HG03039 (cell line): Measurements from ENCODE around the gene PPP6R2.
"Not testable (repeated sequence)": the region's sequence is repeated elsewhere in the genome, so short reads cannot be mapped to it uniquely, and the experiment has no call there.

Experiments used
- ATAC-seq: cut with Tn5 transposase; IDR thresholded peaks from one replicate; pipeline ENCODE4 v1.9.1; 2021; ENCODE audit warnings: mild to moderate bottlenecking, moderate library complexity; ENCODE audit not compliant: unreplicated experiment

Gene PPP6R2

GRCh38 chr22:50422046-50422445 lies 78.9 kb downstream of the PPP6R2 start:
- no peak for ATAC-seq

- no peak for ATAC-seq
These were observed 80.1 kb downstream of the PPP6R2 start for GRCh38 chr22:50422961-50423815.

DNA sequence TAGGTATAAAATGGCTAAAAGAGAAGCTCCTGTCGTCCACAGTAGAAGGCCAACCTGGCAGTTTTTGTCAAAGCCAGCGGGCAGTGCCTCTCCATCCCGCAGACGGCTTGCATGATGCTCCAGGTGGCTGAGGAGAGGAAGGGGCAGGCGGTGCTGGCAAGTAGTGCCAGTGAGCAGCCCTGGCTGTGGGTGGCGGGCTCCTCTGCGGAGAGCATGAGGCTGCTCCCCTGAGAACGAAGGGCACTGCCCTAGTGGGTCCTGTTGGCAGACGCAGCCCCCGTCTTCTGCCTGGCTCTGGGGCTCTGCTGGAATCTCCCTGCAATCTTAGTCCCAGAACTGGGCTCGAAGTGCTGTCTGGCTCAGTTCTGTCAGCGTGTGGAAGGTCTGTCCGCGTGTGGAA lies 80.8 kb downstream of the PPP6R2 start:
- no peak for ATAC-seq

DNA sequence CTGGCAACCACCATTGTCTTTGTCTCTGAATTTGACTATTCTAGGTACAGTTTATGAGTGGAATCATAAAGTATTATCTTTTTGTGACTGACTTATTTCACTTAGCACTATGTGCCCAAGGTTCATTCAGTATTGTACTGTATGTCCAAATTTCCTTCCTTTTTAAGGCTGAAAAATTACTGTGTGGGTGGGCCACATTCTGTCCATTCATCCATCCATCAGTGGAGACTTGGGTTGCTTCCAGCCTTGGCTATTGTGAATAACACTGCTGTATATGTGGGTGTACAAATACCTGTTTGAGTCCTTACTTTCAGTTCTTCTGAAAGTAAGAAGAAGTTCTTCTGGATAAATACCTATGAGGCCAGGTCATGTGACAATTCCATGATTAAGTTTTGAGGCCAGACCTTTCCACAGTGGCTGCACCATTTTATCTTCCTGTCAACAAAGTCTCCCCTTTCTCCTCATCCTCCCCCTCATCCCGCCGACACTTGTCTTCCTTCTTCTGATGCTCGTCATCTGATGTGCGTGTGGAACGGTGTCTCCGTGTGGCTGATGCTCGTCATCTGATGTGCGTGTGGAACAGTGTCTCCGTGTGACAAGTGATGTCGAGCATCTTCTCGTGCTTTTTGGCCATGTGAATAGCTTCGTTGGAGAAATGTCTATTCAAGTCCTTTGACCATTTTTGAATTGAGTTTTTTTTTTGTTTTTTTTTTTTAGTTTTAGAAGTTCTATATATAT lies 82.2 kb downstream of the PPP6R2 start:
- ATAC-seq, result no peak

GRCh38 chr22:50432131-50432876 lies 89.2 kb downstream of the PPP6R2 start:
- no peak for ATAC-seq

GRCh38 chr22:50432877-50433510 lies 89.9 kb downstream of the PPP6R2 start:
- not testable (repeated sequence) for ATAC-seq

DNA sequence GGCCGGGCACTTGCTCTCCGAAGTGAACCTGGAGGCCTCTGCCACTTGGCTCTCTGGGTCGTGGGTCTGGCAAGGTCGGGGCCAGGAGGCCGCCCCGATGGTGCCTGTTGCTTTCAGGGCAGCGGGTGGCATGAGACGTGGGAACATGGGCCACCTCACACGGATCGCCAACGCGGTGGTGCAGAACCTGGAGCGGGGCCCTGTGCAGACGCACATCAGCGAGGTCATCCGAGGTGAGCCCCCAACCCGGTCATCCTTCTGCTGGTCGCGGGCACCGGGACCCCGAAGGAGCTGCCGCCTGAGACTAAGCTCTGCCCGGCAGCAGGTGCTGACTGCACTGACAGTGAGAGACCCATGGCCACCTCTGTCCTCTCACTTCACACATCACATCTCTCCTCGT lies 91.7 kb downstream of the PPP6R2 start:
- no peak for ATAC-seq

DNA sequence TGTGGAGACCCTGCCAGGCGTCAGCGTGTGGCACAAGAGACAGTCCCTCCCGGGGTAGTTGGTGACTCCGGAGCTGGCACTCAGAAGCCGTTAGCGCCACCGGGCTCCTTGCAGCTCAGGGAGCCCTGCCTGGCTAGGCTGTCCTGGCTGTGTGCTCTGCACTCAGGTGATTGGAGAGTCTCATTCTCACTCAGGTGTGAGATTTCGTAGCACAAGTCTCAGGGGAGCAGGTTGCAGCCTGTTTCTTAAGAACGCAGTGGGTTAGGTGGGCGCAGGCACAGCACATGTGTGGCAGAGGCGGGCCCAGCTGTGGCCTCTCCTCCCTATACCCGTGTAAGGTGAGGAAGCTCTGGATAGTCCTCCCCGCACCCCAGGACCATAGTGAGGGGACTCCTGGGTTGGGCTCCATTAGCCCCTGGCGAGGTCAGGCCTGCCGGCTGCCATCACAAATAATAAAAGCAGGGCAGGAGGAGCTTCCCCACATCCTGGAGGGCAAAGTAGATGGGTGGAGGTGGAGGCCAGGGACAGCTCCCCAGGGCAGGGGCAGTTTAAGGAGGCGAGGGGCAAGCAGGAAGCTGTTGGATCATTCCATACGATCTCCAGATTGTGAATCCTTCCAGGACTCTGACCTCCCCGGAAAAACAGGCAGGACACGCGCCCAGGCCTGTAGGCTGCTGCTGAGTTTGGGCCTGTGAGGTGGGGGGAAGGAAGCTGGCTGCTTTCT lies 92.3 kb downstream of the PPP6R2 start:
- ATAC-seq, result no peak

DNA sequence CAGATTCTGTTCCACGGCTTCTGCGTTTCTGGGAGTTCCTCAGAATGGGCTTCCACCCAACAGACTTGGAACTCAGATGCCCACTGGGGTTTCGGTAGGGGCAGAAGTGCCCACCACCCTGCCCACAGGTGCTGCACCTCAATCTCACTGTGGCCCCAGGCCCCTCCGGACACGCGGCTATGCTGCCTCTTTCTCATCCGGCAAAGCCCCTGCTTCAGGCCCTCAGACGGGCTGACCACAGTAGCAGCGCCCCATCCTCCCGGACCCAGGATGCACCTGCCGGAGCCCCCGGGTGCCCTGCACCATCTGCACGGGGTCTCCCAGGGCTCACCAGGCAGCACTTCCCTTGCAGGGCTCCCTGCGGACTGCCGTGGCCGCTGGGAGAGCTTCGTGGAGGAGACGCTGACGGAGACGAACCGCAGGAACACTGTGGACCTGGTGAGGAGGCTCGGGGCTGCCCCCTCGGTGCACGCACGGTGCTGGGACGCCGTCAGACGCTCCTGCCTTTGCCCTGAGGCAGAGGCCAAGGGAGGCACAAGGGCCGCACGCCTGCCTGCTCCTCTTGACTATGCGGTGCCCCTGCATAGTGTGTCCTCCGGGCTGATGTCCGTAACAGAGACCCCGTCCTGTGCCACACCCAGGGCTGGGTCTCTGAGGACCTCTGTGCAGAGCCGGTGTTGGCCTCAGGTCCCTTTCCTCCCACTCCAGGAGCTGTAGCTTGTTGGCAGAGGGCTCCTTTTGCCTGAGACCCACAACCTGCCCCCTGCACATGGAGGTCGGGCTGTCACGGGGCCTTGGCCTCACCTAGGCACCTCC lies 93.1 kb downstream of the PPP6R2 start:
- no peak for ATAC-seq

GRCh38 chr22:50436841-50437341 lies 93.8 kb downstream of the PPP6R2 start:
- no peak for ATAC-seq

DNA sequence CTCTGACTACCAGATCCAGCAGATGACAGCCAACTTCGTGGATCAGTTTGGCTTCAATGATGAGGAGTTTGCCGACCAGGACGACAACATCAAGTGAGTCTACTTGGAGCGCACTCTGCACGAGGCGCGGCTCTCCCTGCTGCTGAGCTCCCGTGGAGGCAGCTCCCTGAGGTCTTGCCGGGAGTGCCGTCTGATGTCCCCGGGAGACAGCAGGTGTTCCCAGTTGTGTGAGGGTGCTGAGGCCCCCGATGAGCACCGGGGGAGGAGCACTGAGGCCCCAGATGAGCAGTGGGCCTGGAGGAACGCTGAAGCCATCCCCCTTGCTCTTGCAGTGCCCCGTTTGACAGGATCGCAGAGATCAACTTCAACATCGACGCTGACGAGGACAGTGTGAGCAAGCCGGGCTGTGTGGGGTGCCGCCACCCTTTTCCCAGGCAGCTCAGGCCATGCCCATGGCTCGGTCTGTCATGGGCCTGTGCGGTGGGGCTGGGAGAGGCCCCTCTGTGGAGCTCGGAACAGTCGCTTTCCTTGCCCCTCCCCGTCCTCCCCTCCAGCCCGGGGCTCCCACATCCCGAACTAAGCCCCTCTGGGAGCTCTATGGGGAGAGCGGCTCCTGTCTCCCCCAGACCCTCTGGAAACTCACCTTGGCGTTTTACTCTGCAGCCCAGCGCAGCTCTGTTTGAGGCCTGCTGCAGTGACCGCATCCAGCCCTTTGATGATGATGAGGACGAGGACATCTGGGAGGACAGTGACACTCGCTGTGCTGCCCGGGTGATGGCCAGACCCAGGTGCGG lies 94.6 kb downstream of the PPP6R2 start:
- ATAC-seq, result no peak

- no peak for ATAC-seq
These were observed 95.5 kb downstream of the PPP6R2 start for GRCh38 chr22:50438305-50439275.

DNA sequence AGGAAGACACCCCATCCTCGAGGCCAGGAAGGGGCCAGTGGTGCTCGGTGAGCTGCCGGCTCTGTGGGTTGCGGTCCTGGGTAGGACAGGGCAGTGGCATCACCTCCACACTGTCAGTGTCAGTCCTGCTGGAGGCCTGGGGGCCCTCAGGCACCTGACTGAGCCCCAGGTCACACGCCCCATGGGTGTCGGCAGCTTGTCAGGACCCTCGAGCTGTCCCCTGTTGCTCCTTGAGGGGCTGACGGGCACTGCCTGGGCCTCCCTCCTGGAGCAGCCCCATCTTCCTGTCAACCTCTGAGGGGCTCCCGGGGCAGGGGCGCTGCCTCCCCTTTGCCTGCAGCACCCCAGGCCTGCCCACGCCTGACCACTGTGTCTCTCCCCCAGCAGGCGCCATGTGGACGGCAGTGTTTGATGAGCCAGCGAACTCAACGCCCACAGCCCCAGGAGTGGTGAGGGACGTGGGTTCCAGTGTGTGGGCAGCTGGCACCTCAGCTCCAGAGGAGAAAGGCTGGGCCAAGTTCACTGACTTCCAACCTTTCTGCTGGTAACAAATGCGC lies 96.3 kb downstream of the PPP6R2 start:
- no peak for ATAC-seq

DNA sequence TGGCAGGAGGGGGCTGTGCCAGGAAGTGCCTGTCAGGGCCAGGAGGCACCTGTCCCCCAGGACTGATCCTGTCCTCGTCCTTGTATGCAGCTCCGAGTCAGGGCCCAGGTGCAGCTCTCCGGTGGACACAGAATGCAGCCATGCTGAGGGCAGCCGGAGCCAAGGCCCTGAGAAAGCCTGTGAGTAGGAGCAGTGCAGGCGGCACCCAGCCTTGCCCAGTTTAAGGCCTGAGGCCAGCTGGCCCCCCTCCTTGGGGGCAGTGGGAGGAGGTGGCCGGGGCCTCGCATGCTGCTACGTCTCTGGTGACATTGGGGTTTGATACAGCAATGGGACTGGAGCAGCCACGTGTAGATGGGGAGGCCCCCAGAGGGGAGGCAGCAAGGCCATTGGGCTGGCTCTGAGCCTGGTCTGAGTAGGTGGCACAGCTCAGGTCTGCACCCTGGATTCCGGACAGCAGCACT lies 96.8 kb downstream of the PPP6R2 start:
- no peak for ATAC-seq

GRCh38 chr22:50440544-50441249 lies 97.6 kb downstream of the PPP6R2 start:
- ATAC-seq, result no peak

GRCh38 chr22:50441428-50441993 lies 98.4 kb downstream of the PPP6R2 start:
- ATAC-seq, result no peak
